IMR-90 (cell line): ENCODE data around the gene ZGLP1. TPM values are rescaled to one million over a fixed set of nuclear protein-coding genes. Genes with fewer than 3 reads are reported as not detected.

Experiments used
- ATAC-seq: fragments of 200-7000 bp; cut with Tn5 transposase; 2 replicates; pipeline ENCODE4 v1.9.1; 2020; ENCODE audit warnings: low read depth, mild to moderate bottlenecking, moderate library complexity
- BruUV-seq: library from RNA; stranded (reverse); fragments of 400-500 nt; replicated peaks from 2 replicates; lab custom pipeline; 2021; lab: Mats Ljungman, UMichigan
- CTCF ChIA-PET: fragments of 300-600 bp; formaldehyde crosslinking; extraction: SDS; loops from one replicate; lab custom pipeline; 2021; ENCODE audit warnings: antibody characterized with exemption; lab: Yijun Ruan, JAX
- POLR2A ChIA-PET: fragments of 300-600 bp; sonication (Branson Sonifier 250); formaldehyde crosslinking; loops from one replicate; lab custom pipeline; 2022; ENCODE audit warnings: antibody characterized with exemption; ENCODE audit not compliant: unreplicated experiment; lab: Charles Lee
- DNase-seq: peaks from one replicate; pipeline ENCODE4 v3.0.0; 2013
- H2AFZ ChIP-seq: replicated peaks from 2 replicates; pipeline ENCODE3; 2013; ENCODE audit warnings: low read length, mild to moderate bottlenecking; ENCODE audit not compliant: poor library complexity
- H2AK5ac ChIP-seq: 2 replicates; pipeline ENCODE4 v1.6.1; 2013; ENCODE audit warnings: low read depth, low read length, inconsistent platforms
- H2AK9ac ChIP-seq: replicated peaks from 2 replicates; pipeline ENCODE3; 2013; ENCODE audit warnings: mild to moderate bottlenecking, low read depth, low read length, moderate library complexity; ENCODE audit not compliant: poor library complexity
- H2BK120ac ChIP-seq: 2 replicates; pipeline ENCODE4 v1.6.1; 2013; ENCODE audit warnings: low read depth, low read length, inconsistent platforms
- H2BK15ac ChIP-seq: 3 replicates; pipeline ENCODE4 v1.6.1; 2013; ENCODE audit warnings: low read depth, low read length, inconsistent platforms
- H2BK20ac ChIP-seq: 2 replicates; pipeline ENCODE4 v1.6.1; 2013; ENCODE audit warnings: low read depth, mild to moderate bottlenecking, inconsistent platforms, low read length, moderate library complexity
- H2BK5ac ChIP-seq: 2 replicates; pipeline ENCODE4 v1.6.1; 2013; ENCODE audit warnings: mild to moderate bottlenecking, low read depth, low read length, inconsistent platforms; ENCODE audit not compliant: poor library complexity, severe bottlenecking
- H3K14ac ChIP-seq: replicated peaks from 2 replicates; pipeline ENCODE4 v1.6.1; 2013; ENCODE audit warnings: low read depth, low read length, inconsistent platforms
- H3K18ac ChIP-seq: 2 replicates; pipeline ENCODE4 v1.6.1; 2013; ENCODE audit warnings: low read depth, low read length, control low read depth
- H3K23ac ChIP-seq: 2 replicates; pipeline ENCODE4 v1.6.1; 2013; ENCODE audit warnings: low read depth, low read length, inconsistent platforms
- H3K27ac ChIP-seq: 2 replicates; pipeline ENCODE4 v1.5.1; 2013; ENCODE audit warnings: mild to moderate bottlenecking, control low read depth, low read length; ENCODE audit not compliant: insufficient read depth
- H3K27me3 ChIP-seq: 2 replicates; pipeline ENCODE4 v1.6.1; 2013; ENCODE audit warnings: low read length; ENCODE audit not compliant: control insufficient read depth, insufficient read depth
- H3K36me3 ChIP-seq: 2 replicates; pipeline ENCODE4 v1.6.1; 2013; ENCODE audit warnings: low read length, mixed read lengths; ENCODE audit not compliant: control insufficient read depth, insufficient read depth
- H3K4ac ChIP-seq: 2 replicates; pipeline ENCODE4 v1.6.1; 2013; ENCODE audit warnings: low read depth, low read length, inconsistent platforms
- H3K4me1 ChIP-seq: 2 replicates; pipeline ENCODE4 v1.6.1; 2013; ENCODE audit warnings: low read length, mixed read lengths; ENCODE audit not compliant: control insufficient read depth, insufficient read depth
- H3K4me2 ChIP-seq: 2 replicates; pipeline ENCODE4 v1.6.1; 2013; ENCODE audit warnings: low read depth, mild to moderate bottlenecking, control low read depth, low read length, moderate library complexity
- H3K4me3 ChIP-seq: 2 replicates; pipeline ENCODE4 v1.5.1; 2013; ENCODE audit warnings: low read depth, mild to moderate bottlenecking, control low read depth, low read length, moderate library complexity; ENCODE audit not compliant: insufficient read depth
- H3K56ac ChIP-seq: 2 replicates; pipeline ENCODE4 v1.6.1; 2013; ENCODE audit warnings: low read length, inconsistent platforms; ENCODE audit not compliant: insufficient read depth; ENCODE audit errors: extremely low read depth
- H3K79me1 ChIP-seq, 2 experiments: 2 replicates each; pipeline ENCODE4 v1.6.1; 2013; ENCODE audit warnings: low read length in 2 of 2, inconsistent platforms in 1 of 2, low read depth in 1 of 2
- H3K9ac ChIP-seq: 2 replicates; pipeline ENCODE4 v1.6.1; 2013; ENCODE audit warnings: low read depth, low read length, control low read depth
- H3K9me1 ChIP-seq: 2 replicates; pipeline ENCODE4 v1.6.1; 2013; ENCODE audit warnings: low read length, inconsistent platforms; ENCODE audit not compliant: insufficient read depth
- H3K9me3 ChIP-seq: 2 replicates; pipeline ENCODE4 v1.6.1; 2013; ENCODE audit warnings: low read length; ENCODE audit not compliant: control insufficient read depth, insufficient read depth
- H4K20me1 ChIP-seq: 2 replicates; pipeline ENCODE4 v1.6.1; 2013; ENCODE audit warnings: low read length, inconsistent platforms; ENCODE audit not compliant: insufficient read depth
- H4K5ac ChIP-seq: 2 replicates; pipeline ENCODE4 v1.6.1; 2013; ENCODE audit warnings: mild to moderate bottlenecking, low read depth, low read length, control low read depth
- H4K8ac ChIP-seq, 2 experiments: 2 replicates each; pipeline ENCODE4 v1.6.1; 2013; ENCODE audit warnings: low read depth in 2 of 2, low read length in 2 of 2, control low read depth in 1 of 2, inconsistent platforms in 1 of 2
- H4K91ac ChIP-seq: 2 replicates; pipeline ENCODE4 v1.6.1; 2013; ENCODE audit warnings: low read depth, low read length, inconsistent platforms; ENCODE audit not compliant: insufficient read depth
- BHLHE40 ChIP-seq: fragments of 150-350 bp; IDR thresholded peaks from 2 replicates; pipeline ENCODE4 v1.6.1; 2016; ENCODE audit warnings: mild to moderate bottlenecking, low read depth, low read length
- ELK1 ChIP-seq: fragments of 150-350 bp; IDR thresholded peaks from 2 replicates; pipeline ENCODE4 v1.6.1; 2016; ENCODE audit warnings: low read depth, mild to moderate bottlenecking, low read length, moderate library complexity, borderline replicate concordance
- MXI1 ChIP-seq: IDR thresholded peaks from 2 replicates; pipeline ENCODE4 v1.6.1; 2012; ENCODE audit warnings: low read depth, mild to moderate bottlenecking, low read length, moderate library complexity, borderline replicate concordance
- USF2 ChIP-seq: fragments of 150-350 bp; IDR thresholded peaks from 2 replicates; pipeline ENCODE4 v1.6.1; 2017; ENCODE audit warnings: mild to moderate bottlenecking, antibody characterized with exemption, low read length, low read depth
- WGBS, 2 experiments: methylation state at CpG; one replicate each; pipeline versions ENCODE4 v1.1.5 to v1.1.7; 2013; ENCODE audit warnings: missing lambda C conversion rate in 2 of 2; ENCODE audit not compliant: insufficient read length in 1 of 2; ENCODE audit errors: extremely low coverage in 2 of 2; 5-methylcytosine and 5-hydroxymethylcytosine counted together
- dilution Hi-C: fragments of 300-500 bp; cut with HindIII; formaldehyde crosslinking; loops from one replicate; pipeline ENCODE4 v1.14.3; 2018; ENCODE audit warnings: low sequenced_read_pairs; ENCODE audit not compliant: unreplicated experiment
- in situ Hi-C: fragments of 300-500 bp; cut with MboI; formaldehyde crosslinking; loops from 3 replicates; pipeline ENCODE4 v1.14.3; 2019; ENCODE audit warnings: low sequenced_read_pairs, inconsistent platforms, mixed read lengths
- intact Hi-C: fragments of 100-400 bp; cut with micrococcal nuclease; formaldehyde crosslinking; loops from 2 replicates; pipeline ENCODE4 v1.10.0; 2022
- polyA plus RNA-seq, 3 experiments: library from polyadenylated mRNA; depleted of rRNA; stranded (reverse); fragments of >200 nt; gene quantifications; 2 replicates each; pipeline ENCODE4 v1.2.3, GENCODE V29; 2012; ENCODE audit warnings: low replicate concordance in 1 of 3
- total RNA-seq: library from RNA; depleted of rRNA; stranded (reverse); fragments of >200 nt; gene quantifications from 2 replicates; pipeline ENCODE4 v1.2.3, GENCODE V29; 2012

The ZGLP1 gene
- total and polyA plus RNA-seq, 2 of the 4 experiments (the other 2 are of a cell fraction) = 0.54 to 3.1 TPM

GRCh38 chr19:10315335-10316214 is 6.0 kb upstream of the ZGLP1 start, which contains the start of gene FDX2:
FDX2 (minus strand) TSS chr19:10316015; CDS start chr19:10315996, 19 bp downstream.
- Histone ChIP-seq H4K5ac (peak within 1 kb of the TSS; percentile 84), H3K4me3 (peak within 1 kb of the TSS; percentile 58), H3K56ac (peak within 1 kb of the TSS; percentile 67), H3K9me1 (peaks cover 12% of the 10 kb centered on the region; the same call in 1 of the 2 replicates), H3K4ac (peak within 1 kb of the TSS; percentile 86), H2AK9ac (peak within 1 kb of the TSS; percentile 96), H3K9me3 (no peaks in the 10 kb centered on the region), H2BK5ac (peak within 1 kb of the TSS; percentile 30), H3K4me1 (no peaks in the 10 kb centered on the region), H3K14ac (peak within 1 kb of the TSS; percentile 89), H3K79me1 (peaks cover 14 to 19% of the 10 kb centered on the region in 2 experiments), H4K8ac (peak within 1 kb of the TSS; percentile 85 to 95), H4K91ac (peak within 1 kb of the TSS; percentile 84), H3K27me3 (no peaks in the 10 kb centered on the region), H4K20me1 (no peaks in the 10 kb centered on the region), H3K9ac (peak within 1 kb of the TSS; percentile 84), H2AK5ac (peak within 1 kb of the TSS; percentile 94), H3K4me2 (peak within 1 kb of the TSS; percentile 99), H2BK120ac (peak within 1 kb of the TSS; percentile 9; the same call in 1 of the 2 replicates), H3K36me3 (peaks cover 29% of the 10 kb centered on the region), H3K27ac (peak within 1 kb of the TSS; percentile 45), H2BK15ac (peak within 1 kb of the TSS; percentile 59; the same call in 1 of the 3 replicates), H2AFZ (peak within 1 kb of the TSS; percentile 93), H2BK20ac (no peak within 1 kb of the TSS), H3K18ac (peak within 1 kb of the TSS; percentile 10; the same call in 1 of the 2 replicates), H3K23ac (peak within 1 kb of the TSS; percentile 89)
- peak; percentile 67 for DNase-seq
- ATAC-seq = peak; percentile 93
- no peak for TF ChIP-seq ELK1
- TF ChIP-seq USF2 = peak; percentile 98
- TF ChIP-seq BHLHE40 = peak; percentile 61; the same call in 1 of the 2 replicates
- peak; percentile 100 for TF ChIP-seq MXI1
- dilution Hi-C loops (no loop called here), intact Hi-C loops (loop anchor here (1.0 kb wide), 2 partner anchors 18 to 46 kb away; partner anchors contain the start of gene RAVER1), in situ Hi-C loops (no loop called here)
- BruUV-seq = no TSS peak
- WGBS, 2 experiments = 2% methylated on average over 14 of the region's 55 CpGs; no CpG with 5 or more reads in 1 of the 2 experiments
- POLR2A ChIA-PET = no interaction called here
- CTCF ChIA-PET = no interaction called here
